Vagina (tissue), 2 donors: ENCODE data around the gene CADM2.

Source experiments
- POLR2A ChIP-seq, 2 donors: fragments of 450-650 bp; IDR thresholded peaks; one replicate each; pipeline ENCODE4 v1.6.1; 2017; ENCODE audit warnings: antibody characterized with exemption in 2 of 2, mild to moderate bottlenecking in 2 of 2, moderate library complexity in 2 of 2
- TF ChIP-seq, protein P1 (sequence below), 3 experiments: fragments of 450-650 bp in 2 of 3; fragments of 200-600 bp in 1 of 3; sonication (generic) in 1 of 3; IDR thresholded peaks; one replicate each; pipeline ENCODE4 v1.5.1; 2017 to 2019; ENCODE audit warnings: antibody characterized with exemption in 3 of 3, mild to moderate bottlenecking in 2 of 3, moderate library complexity in 2 of 3

DNA sequence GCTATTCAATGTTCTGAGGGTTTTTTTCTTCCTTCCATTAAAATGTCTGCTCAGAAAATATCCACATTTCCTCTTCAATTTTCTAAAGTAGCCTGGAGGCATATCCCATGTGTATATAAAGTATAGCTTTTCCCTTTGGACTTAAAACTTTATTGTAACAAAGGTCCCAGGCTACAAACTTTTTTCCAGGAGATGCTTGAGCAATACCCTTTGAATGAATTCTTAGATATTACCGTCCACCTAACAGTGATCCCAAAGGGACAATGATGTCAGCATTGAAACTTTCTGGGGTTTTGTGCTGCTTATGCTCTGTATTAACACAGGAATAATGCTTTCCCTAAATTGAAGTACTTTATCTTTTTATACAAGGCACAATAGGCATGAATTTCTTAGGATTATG, 525.2 kb downstream of the CADM2 start:
- no peak for TF ChIP-seq POLR2A (IDR thresholded peaks at IDR 0.05)
- TF ChIP-seq, protein P1, sequence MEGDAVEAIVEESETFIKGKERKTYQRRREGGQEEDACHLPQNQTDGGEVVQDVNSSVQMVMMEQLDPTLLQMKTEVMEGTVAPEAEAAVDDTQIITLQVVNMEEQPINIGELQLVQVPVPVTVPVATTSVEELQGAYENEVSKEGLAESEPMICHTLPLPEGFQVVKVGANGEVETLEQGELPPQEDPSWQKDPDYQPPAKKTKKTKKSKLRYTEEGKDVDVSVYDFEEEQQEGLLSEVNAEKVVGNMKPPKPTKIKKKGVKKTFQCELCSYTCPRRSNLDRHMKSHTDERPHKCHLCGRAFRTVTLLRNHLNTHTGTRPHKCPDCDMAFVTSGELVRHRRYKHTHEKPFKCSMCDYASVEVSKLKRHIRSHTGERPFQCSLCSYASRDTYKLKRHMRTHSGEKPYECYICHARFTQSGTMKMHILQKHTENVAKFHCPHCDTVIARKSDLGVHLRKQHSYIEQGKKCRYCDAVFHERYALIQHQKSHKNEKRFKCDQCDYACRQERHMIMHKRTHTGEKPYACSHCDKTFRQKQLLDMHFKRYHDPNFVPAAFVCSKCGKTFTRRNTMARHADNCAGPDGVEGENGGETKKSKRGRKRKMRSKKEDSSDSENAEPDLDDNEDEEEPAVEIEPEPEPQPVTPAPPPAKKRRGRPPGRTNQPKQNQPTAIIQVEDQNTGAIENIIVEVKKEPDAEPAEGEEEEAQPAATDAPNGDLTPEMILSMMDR (IDR thresholded peaks at IDR 0.05) = no peak
